Panc1 (cell line): ENCODE results near the gene ZCCHC24. TPM values are rescaled to one million over a fixed set of nuclear protein-coding genes. Genes with fewer than 3 reads are reported as not detected.

Experiments
- ATAC-seq: fragments of 200-7000 bp; cut with Tn5 transposase; 2 replicates; pipeline ENCODE4 v1.9.1; 2020; ENCODE audit warnings: mild to moderate bottlenecking, moderate library complexity
- BruUV-seq: library from RNA; stranded (reverse); fragments of 400-500 nt; replicated peaks from 2 replicates; lab custom pipeline; 2021; lab: Mats Ljungman, UMichigan
- CTCF ChIA-PET: fragments of 300-600 bp; sonication (Branson Sonifier 250); formaldehyde crosslinking; loops from one replicate; lab custom pipeline; 2022; ENCODE audit warnings: antibody characterized with exemption; lab: Charles Lee
- POLR2A ChIA-PET: fragments of 300-600 bp; sonication (Branson Sonifier 250); formaldehyde crosslinking; loops from one replicate; lab custom pipeline; 2022; ENCODE audit warnings: antibody characterized with exemption; lab: Charles Lee
- DNase-seq: peaks from one replicate; pipeline ENCODE4 v3.0.0-alpha.2; 2010; ENCODE audit warnings: low read depth, low spot score
- H3K27ac ChIP-seq: 2 replicates; pipeline ENCODE4 v1.5.1; 2011; ENCODE audit warnings: mild to moderate bottlenecking, low read length, inconsistent platforms
- H3K27me3 ChIP-seq: fragments of 200-500 bp; sonication (Bioruptor generic); 2 replicates; pipeline ENCODE4 v1.6.0; 2014; ENCODE audit warnings: low read length, inconsistent platforms; ENCODE audit not compliant: control insufficient read depth, insufficient read depth
- H3K36me3 ChIP-seq: fragments of 200-500 bp; sonication (Bioruptor generic); 2 replicates; pipeline ENCODE4 v1.5.1; 2014; ENCODE audit warnings: inconsistent platforms, mild to moderate bottlenecking, low read length, moderate library complexity; ENCODE audit not compliant: control insufficient read depth, insufficient read depth
- H3K4me1 ChIP-seq: 2 replicates; pipeline ENCODE4 v1.5.1; 2011; ENCODE audit warnings: inconsistent platforms, mild to moderate bottlenecking, low read length, moderate library complexity; ENCODE audit not compliant: control insufficient read depth, insufficient read depth
- H3K4me3 ChIP-seq, 2 experiments: 2 replicates each; pipeline ENCODE4 v1.5.1; 2011 to 2012; ENCODE audit warnings: low read depth in 2 of 2, low read length in 2 of 2, mild to moderate bottlenecking in 2 of 2, inconsistent platforms in 1 of 2, moderate library complexity in 1 of 2
- H3K9me3 ChIP-seq: fragments of 200-500 bp; sonication (Bioruptor generic); 2 replicates; pipeline ENCODE4 v1.5.1; 2014; ENCODE audit warnings: low read depth, mild to moderate bottlenecking, inconsistent platforms, low read length, moderate library complexity; ENCODE audit not compliant: control insufficient read depth, insufficient read depth
- POLR2AphosphoS5 ChIP-seq: IDR thresholded peaks from 2 replicates; pipeline ENCODE4 v1.6.1; 2012; ENCODE audit warnings: mild to moderate bottlenecking, low read depth, low read length, moderate library complexity
- REST ChIP-seq, 2 experiments: IDR thresholded peaks; 2 replicates each; pipeline ENCODE4 v1.6.1; 2011 to 2012; ENCODE audit warnings: low read depth in 2 of 2, control low read depth in 1 of 2, low read length in 1 of 2, mild to moderate bottlenecking in 1 of 2, moderate library complexity in 1 of 2; ENCODE audit not compliant: insufficient read depth in 1 of 2
- SIN3A ChIP-seq: IDR thresholded peaks from 2 replicates; pipeline ENCODE4 v1.6.1; 2012; ENCODE audit warnings: low read depth, mild to moderate bottlenecking, low read length, moderate library complexity, borderline replicate concordance; ENCODE audit not compliant: insufficient read depth
- TCF7L2 ChIP-seq: IDR thresholded peaks from 2 replicates; pipeline ENCODE4 v1.6.1; 2011; ENCODE audit warnings: mild to moderate bottlenecking, low read depth, low read length, inconsistent platforms
- in situ Hi-C: cut with HindIII; loops from 2 replicates; pipeline ENCODE4 v1.10.0; 2016; ENCODE audit warnings: low sequenced_read_pairs, low pct_unique_long_range_greater_than_20kb
- intact Hi-C: fragments of 100-400 bp; cut with micrococcal nuclease; formaldehyde crosslinking; loops from one replicate; pipeline ENCODE4 v1.10.0; 2022; ENCODE audit not compliant: unreplicated experiment
- total RNA-seq: library from RNA; stranded (reverse); gene quantifications from one replicate; pipeline ENCODE4 v1.2.1, GENCODE V29; 2021; ENCODE audit not compliant: unreplicated experiment
- TF ChIP-seq, protein P1 (sequence below): fragments of 450-650 bp; IDR thresholded peaks from 2 replicates; pipeline ENCODE4 v1.5.1; 2017; ENCODE audit warnings: mild to moderate bottlenecking

ZCCHC24 gene
- total RNA-seq, 1 experiment from 2014 or later = 7.8 TPM

- TF ChIP-seq TCF7L2 = no peak
- TF ChIP-seq, protein P1, sequence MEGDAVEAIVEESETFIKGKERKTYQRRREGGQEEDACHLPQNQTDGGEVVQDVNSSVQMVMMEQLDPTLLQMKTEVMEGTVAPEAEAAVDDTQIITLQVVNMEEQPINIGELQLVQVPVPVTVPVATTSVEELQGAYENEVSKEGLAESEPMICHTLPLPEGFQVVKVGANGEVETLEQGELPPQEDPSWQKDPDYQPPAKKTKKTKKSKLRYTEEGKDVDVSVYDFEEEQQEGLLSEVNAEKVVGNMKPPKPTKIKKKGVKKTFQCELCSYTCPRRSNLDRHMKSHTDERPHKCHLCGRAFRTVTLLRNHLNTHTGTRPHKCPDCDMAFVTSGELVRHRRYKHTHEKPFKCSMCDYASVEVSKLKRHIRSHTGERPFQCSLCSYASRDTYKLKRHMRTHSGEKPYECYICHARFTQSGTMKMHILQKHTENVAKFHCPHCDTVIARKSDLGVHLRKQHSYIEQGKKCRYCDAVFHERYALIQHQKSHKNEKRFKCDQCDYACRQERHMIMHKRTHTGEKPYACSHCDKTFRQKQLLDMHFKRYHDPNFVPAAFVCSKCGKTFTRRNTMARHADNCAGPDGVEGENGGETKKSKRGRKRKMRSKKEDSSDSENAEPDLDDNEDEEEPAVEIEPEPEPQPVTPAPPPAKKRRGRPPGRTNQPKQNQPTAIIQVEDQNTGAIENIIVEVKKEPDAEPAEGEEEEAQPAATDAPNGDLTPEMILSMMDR = no peak
- TF ChIP-seq POLR2AphosphoS5 = no peak
- TF ChIP-seq SIN3A = no peak
- TF ChIP-seq REST (IDR thresholded peaks at IDR 0.05; ENCODE audit: insufficient read depth in 1 of 2, low read depth in 2 of 2, low read length in 1 of 2) = no peak
- DNase-seq (no peak), ATAC-seq (no peak)
- Histone ChIP-seq H3K9me3 (no peaks in the 10 kb centered on the region), H3K27ac (no peak overlapping the region), H3K27me3 (peaks cover 27% of the 10 kb centered on the region), H3K4me1 (no peaks in the 10 kb centered on the region), H3K4me3 (no peak overlapping the region), H3K36me3 (no peaks in the 10 kb centered on the region)
- intact Hi-C loops = no loop called here
- in situ Hi-C loops = no loop called here
- ChIA-PET CTCF (no interaction called here), POLR2A (no interaction called here)
- BruUV-seq = no TSS peak
These were observed 13.8 kb upstream of the ZCCHC24 start for GRCh38 chr10:79459243-79459642.

GRCh38 chr10:79458483-79458882, 13.1 kb upstream of the ZCCHC24 start:
- BruUV-seq = no TSS peak
- ATAC-seq (no peak), DNase-seq (no peak)
- no peaks in the 10 kb centered on the region for H3K9me3 ChIP-seq
- H3K4me3 ChIP-seq = no peak overlapping the region
- ChIA-PET POLR2A (no interaction called here), CTCF (no interaction called here)
- intact Hi-C loops = no loop called here
- H3K27ac ChIP-seq = no peak overlapping the region
- no peaks in the 10 kb centered on the region for H3K36me3 ChIP-seq
- in situ Hi-C loops = no loop called here
- H3K4me1 ChIP-seq = no peaks in the 10 kb centered on the region
- peaks cover 31% of the 10 kb centered on the region for H3K27me3 ChIP-seq
- TF ChIP-seq REST (IDR thresholded peaks at IDR 0.05; ENCODE audit: insufficient read depth in 1 of 2, low read depth in 2 of 2, low read length in 1 of 2) (no peak), TCF7L2 (no peak), SIN3A (no peak), POLR2AphosphoS5 (no peak)
- TF ChIP-seq, protein P1 = no peak
